UCSD-AML1 (cell line): Measurements from ENCODE around the gene ARVCF.
A peak's percentile ranks its signal among the peaks of the same experiment; 100 is the strongest.

Source experiments
- DNase-seq: peaks from one replicate; lab custom pipeline; 2025; ENCODE audit not compliant: unreplicated experiment; lab: John Stamatoyannopoulos, UW

Gene ARVCF

GRCh38 chr22:20017622-20017958 lies 967 bp upstream of the ARVCF start:
- no peak for DNase-seq

- no peak for DNase-seq
These were observed 471 bp downstream of the ARVCF start for GRCh38 chr22:20015971-20016733.

- DNase-seq, result no peak
These were observed 1.4 kb downstream of the ARVCF start for GRCh38 chr22:20015187-20015625.

- no peak for DNase-seq
These were observed 2.0 kb downstream of the ARVCF start for GRCh38 chr22:20014526-20015186.

GRCh38 chr22:20013382-20013871 lies 3.2 kb downstream of the ARVCF start:
- peak; percentile 54 for DNase-seq

- no peak for DNase-seq
These were observed 3.8 kb downstream of the ARVCF start for GRCh38 chr22:20012741-20013331.

GRCh38 chr22:20011993-20012740 lies 4.5 kb downstream of the ARVCF start:
- no peak for DNase-seq

GRCh38 chr22:20011123-20011992 lies 5.3 kb downstream of the ARVCF start:
- DNase-seq, result no peak

GRCh38 chr22:20010307-20011122 lies 6.1 kb downstream of the ARVCF start:
- no peak for DNase-seq

GRCh38 chr22:20009582-20010306 lies 6.9 kb downstream of the ARVCF start:
- DNase-seq, result no peak

- no peak for DNase-seq
These were observed 7.6 kb downstream of the ARVCF start for GRCh38 chr22:20009018-20009491.

GRCh38 chr22:20008221-20008995 lies 8.2 kb downstream of the ARVCF start:
- DNase-seq, result no peak

GRCh38 chr22:20004464-20004863 lies 12.2 kb downstream of the ARVCF start:
- no peak for DNase-seq

GRCh38 chr22:20003304-20003703 lies 13.3 kb downstream of the ARVCF start:
- DNase-seq, result no peak

- no peak for DNase-seq
These were observed 14.0 kb downstream of the ARVCF start for GRCh38 chr22:20002636-20003035.

- no peak for DNase-seq
These were observed 14.5 kb downstream of the ARVCF start for GRCh38 chr22:20002128-20002527.

GRCh38 chr22:20001082-20001638 lies 15.5 kb downstream of the ARVCF start:
- DNase-seq, result peak; percentile 37
